Lower leg skin (tissue), 4 donors: Measurements from ENCODE around the gene KCNA2. TPM values are rescaled to one million over a fixed set of nuclear protein-coding genes. Genes with fewer than 3 reads are reported as not detected.

Experiments used
- DNase-seq, 2 donors: peaks; one replicate each; pipeline ENCODE4 v3.0.0-alpha.2; 2019; ENCODE audit warnings: low spot score in 2 of 2
- H3K4me3 ChIP-seq: fragments of 200-600 bp; sonication (generic); 2 replicates; pipeline ENCODE4 v1.5.1; 2017; ENCODE audit warnings: mild to moderate bottlenecking, low read depth; ENCODE audit not compliant: poor library complexity, severe bottlenecking
- POLR2A ChIP-seq, 2 donors: fragments of 450-650 bp; IDR thresholded peaks; one replicate each; pipeline ENCODE4 v1.6.1; 2016 to 2017; ENCODE audit warnings: antibody characterized with exemption in 2 of 2, mild to moderate bottlenecking in 1 of 2, moderate library complexity in 1 of 2
- WGBS, 2 donors: methylation state at CpG; one replicate each; pipeline ENCODE4 v1.1.5; 2018; 5-methylcytosine and 5-hydroxymethylcytosine counted together
- intact Hi-C: fragments of 100-400 bp; cut with DNase I; formaldehyde crosslinking; loops from one replicate; pipeline ENCODE4 v1.15.0; 2023; ENCODE audit warnings: low total_unique reads
- total RNA-seq, 4 donors: library from RNA; depleted of rRNA; stranded (reverse); fragments of >200 nt; gene quantifications; one replicate each; pipeline ENCODE4 v1.1.0, GENCODE V29; 2016
- TF ChIP-seq, protein P1 (sequence below), 3 donors: fragments of 450-650 bp; IDR thresholded peaks; one replicate each; pipeline ENCODE4 v1.5.1; 2016; ENCODE audit warnings: antibody characterized with exemption in 3 of 3, mild to moderate bottlenecking in 3 of 3, moderate library complexity in 2 of 3

Gene KCNA2
- total RNA-seq, 4 donors from 2014 or later, result 0.65 to 0.88 TPM; not detected in 2

DNA sequence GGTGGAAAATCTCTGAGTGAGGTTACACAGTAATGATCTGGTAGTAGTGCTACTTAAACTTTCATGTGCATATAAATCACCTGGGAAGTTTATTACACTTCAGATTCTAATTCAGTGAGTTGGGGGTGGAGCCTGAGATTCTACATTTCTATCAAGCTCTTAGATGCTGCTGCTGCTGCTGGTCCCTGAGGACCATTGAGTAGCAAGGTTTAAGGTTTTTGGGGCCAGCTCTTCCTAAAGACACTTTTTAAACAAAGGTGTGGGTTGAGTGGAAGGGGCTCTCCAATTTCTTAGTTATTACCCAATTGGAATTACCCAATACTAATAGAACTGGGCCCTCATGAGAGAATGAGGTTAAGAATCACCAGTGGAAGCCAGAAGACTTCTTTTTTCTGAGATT lies 39.1 kb upstream of the KCNA2 start:
- intact Hi-C loops, result no loop called here
- H3K4me3 ChIP-seq, result no peak overlapping the region

DNA sequence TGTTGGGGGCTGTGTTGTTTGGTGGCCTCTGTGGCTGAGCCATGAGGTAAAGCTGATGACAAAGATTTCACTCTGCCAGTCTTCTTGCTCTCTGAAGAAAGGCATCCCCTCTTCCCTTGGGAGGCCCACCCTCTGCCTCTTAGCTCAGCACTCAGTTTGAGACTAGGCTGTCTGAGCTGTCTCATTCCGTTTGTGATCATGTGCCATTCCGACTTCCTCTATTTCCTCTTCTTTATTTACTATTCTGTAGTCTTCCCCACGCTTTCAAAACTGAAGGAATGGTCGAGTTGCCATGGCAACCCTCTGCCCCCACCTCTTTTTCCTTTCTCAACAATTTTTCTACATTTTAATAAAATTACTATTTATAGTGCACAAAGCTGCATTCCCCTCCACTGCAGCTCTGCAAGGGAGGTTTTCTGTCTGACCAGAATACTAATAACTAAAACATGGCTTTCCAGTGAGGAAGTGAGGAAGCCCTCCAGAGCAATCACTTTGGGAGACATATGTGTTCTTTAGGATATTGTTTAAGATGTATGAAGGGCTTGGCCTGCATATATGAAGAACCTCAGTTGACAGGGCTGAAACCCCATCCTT lies 37.8 kb upstream of the KCNA2 start:
- intact Hi-C loops, result no loop called here
- DNase-seq, result no peak
- 39 to 41% methylated on average over 4 of the region's 4 CpGs for WGBS, 2 donors
- H3K4me3 ChIP-seq, result no peak overlapping the region
- TF ChIP-seq, protein P1, sequence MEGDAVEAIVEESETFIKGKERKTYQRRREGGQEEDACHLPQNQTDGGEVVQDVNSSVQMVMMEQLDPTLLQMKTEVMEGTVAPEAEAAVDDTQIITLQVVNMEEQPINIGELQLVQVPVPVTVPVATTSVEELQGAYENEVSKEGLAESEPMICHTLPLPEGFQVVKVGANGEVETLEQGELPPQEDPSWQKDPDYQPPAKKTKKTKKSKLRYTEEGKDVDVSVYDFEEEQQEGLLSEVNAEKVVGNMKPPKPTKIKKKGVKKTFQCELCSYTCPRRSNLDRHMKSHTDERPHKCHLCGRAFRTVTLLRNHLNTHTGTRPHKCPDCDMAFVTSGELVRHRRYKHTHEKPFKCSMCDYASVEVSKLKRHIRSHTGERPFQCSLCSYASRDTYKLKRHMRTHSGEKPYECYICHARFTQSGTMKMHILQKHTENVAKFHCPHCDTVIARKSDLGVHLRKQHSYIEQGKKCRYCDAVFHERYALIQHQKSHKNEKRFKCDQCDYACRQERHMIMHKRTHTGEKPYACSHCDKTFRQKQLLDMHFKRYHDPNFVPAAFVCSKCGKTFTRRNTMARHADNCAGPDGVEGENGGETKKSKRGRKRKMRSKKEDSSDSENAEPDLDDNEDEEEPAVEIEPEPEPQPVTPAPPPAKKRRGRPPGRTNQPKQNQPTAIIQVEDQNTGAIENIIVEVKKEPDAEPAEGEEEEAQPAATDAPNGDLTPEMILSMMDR (IDR thresholded peaks at IDR 0.05), result no peak
- TF ChIP-seq POLR2A (IDR thresholded peaks at IDR 0.05), result no peak

More for the DNA sequence above, 39.1 kb upstream of the KCNA2 start:
- no peak for DNase-seq
- TF ChIP-seq, protein P1 (IDR thresholded peaks at IDR 0.05), result no peak
- no peak for TF ChIP-seq POLR2A (IDR thresholded peaks at IDR 0.05)

DNA sequence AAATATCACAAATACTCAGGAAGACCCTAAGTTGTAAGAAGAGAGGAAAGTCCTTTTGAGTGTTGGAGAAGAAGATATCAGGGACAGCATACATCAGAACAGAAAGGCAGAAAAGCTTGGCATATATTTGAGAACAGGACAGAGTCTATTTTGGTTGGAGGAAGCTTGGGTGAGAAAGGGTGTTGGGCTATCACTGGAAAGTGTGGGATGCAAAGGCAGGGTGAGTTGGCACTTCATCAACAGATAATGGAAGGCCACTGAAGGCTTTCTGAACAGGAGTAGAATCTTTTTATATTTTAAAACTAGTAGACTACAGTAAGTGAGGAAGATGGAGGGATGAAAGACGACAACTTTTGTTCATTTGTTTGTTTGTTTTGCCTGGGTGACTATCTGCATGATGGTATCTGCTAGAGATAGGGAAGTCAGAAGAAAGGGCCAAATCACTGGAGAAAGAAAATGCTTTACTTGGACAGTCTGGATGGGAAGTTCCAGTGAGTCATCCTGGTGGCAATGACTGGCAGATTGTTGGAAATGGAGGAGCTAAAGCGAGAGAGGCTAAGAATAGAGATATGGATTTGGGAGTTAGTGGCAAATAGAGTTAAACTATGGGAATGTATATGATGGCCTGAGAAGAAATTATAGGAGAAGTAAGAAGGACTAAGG lies 33.7 kb upstream of the KCNA2 start:
- H3K4me3 ChIP-seq, result no peak overlapping the region
- 25 to 37% methylated on average over 2 of the region's 2 CpGs for WGBS, 2 donors
- DNase-seq, result no peak
- TF ChIP-seq, protein P1 (IDR thresholded peaks at IDR 0.05), result no peak
- no peak for TF ChIP-seq POLR2A (IDR thresholded peaks at IDR 0.05)
- intact Hi-C loops, result no loop called here

DNA sequence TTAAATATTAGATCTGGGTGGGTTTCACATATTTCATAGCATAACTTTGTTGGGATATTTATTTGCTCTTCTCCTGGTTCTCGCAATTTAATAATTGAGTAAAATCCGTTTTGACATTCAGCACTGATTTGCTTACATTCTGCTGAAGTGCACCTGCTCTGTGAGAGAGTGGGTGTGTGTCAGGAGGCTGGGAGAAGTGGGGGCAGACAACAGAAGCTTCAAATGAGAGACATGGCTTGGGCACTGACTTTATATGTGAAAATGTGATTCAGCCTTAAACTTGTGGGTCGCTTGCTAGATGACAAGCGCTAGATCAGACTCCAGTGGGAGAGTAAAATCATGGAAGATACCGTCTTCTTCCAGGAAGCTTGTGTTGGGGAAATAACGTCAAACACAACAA lies 32.4 kb upstream of the KCNA2 start:
- DNase-seq, result no peak
- 88 to 92% methylated on average over 6 of the region's 6 CpGs for WGBS, 2 donors
- H3K4me3 ChIP-seq, result no peak overlapping the region
- no peak for TF ChIP-seq POLR2A (IDR thresholded peaks at IDR 0.05)
- TF ChIP-seq, protein P1 (IDR thresholded peaks at IDR 0.05), result no peak
- intact Hi-C loops, result no loop called here

DNA sequence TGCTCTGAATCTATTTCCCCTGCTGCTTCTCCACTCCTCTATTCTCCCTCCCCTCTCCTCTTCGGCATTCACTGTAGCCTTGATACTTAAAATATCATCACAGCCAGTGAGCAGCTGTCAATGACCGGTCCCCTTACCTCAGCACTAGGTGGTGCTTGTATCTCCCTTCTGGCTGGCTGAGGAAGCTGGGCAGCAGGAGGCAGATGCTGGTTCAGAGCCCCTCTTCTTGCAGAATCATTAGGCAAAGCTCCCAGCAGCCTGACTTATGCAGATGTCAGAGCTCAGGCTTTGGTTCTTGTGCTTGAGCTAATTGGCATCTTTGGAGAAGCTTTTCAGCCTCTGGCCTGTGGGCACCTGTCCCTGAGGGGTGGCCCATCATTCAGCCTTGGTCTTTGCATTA lies 31.9 kb upstream of the KCNA2 start:
- 85 to 88% methylated on average over 2 of the region's 2 CpGs for WGBS, 2 donors
- no peak for TF ChIP-seq POLR2A (IDR thresholded peaks at IDR 0.05)
- TF ChIP-seq, protein P1 (IDR thresholded peaks at IDR 0.05), result no peak
- no peak for DNase-seq
- intact Hi-C loops, result no loop called here
- H3K4me3 ChIP-seq, result no peak overlapping the region

DNA sequence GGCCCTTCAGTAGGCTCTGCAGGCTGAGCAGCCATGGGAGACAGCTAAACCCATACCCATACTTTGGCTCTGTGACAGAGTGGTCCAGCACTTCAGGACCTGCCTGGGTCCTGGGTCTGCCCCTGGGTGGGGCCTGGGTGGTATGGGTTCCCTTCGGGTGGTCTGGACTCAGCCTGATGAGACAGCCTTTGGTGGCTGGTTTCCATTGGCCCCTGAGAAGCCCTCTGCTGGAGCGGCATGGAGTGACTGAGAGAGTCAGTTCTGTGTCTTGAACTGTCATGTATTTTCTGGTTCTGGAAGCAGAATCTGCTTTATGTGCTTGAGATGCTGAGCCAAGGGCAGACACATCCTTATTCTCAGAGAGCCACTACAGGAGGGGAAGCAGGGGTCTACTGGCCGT lies 31.3 kb upstream of the KCNA2 start:
- TF ChIP-seq, protein P1 (IDR thresholded peaks at IDR 0.05), result no peak
- no peak for TF ChIP-seq POLR2A (IDR thresholded peaks at IDR 0.05)
- intact Hi-C loops, result no loop called here
- no peak overlapping the region for H3K4me3 ChIP-seq
- no peak for DNase-seq
- 80 to 97% methylated on average over 2 to 3 of the region's 3 CpGs for WGBS, 2 donors
